ENCODE data around the gene TAF5. TPM values are rescaled to one million over a fixed set of nuclear protein-coding genes. Genes with fewer than 3 reads are reported as not detected.

Gene TAF5
- total RNA-seq, 1 experiment from 2014 or later, result 8.3 TPM

- no peaks in the 10 kb centered on the region for H4K20me1 ChIP-seq (ENCODE audit: control insufficient read depth, insufficient read depth, insufficient read length)
- no peaks in the 10 kb centered on the region for H3K27me3 Mint-ChIP-seq (ENCODE audit: low read depth)
Observed at GRCh38 chr10:103431902-103432301, 64.1 kb downstream of the TAF5 start.

More at GRCh38 chr10:103431902-103432301, 64.1 kb downstream of the TAF5 start:
- Histone ChIP-seq H2BK12ac (ENCODE audit: insufficient read length, low read depth, low read length) (no peak overlapping the region), H3T11ph (ENCODE audit: low read length) (no peak overlapping the region), H3K4me1 (ENCODE audit: insufficient read depth, low read length) (no peaks in the 10 kb centered on the region), H3K18ac (ENCODE audit: insufficient read length, low read depth, low read length) (no peak overlapping the region), H3K79me2 (ENCODE audit: insufficient read depth, low read length) (no peaks in the 10 kb centered on the region; the same call in 1 of the 2 replicates), H2AFZ (ENCODE audit: low read length) (no peak overlapping the region), H2AK5ac (ENCODE audit: insufficient read length, low read length) (no peak overlapping the region), H2BK20ac (ENCODE audit: low read depth, low read length, poor library complexity, severe bottlenecking) (no peak overlapping the region), H4K91ac (ENCODE audit: insufficient read length, low read depth, low read length) (no peak overlapping the region), H3K14ac (ENCODE audit: insufficient read depth, low read length) (no peak overlapping the region), H3K4me2 (ENCODE audit: insufficient read depth, insufficient read length, low read length) (no peak overlapping the region), H3K56ac (ENCODE audit: insufficient read length, low read depth, low read length) (no peak overlapping the region), H3K23me2 (ENCODE audit: insufficient read length, low read depth, low read length, poor library complexity, severe bottlenecking) (no peaks in the 10 kb centered on the region), H4K5ac (ENCODE audit: insufficient read length, low read depth, low read length) (no peak overlapping the region), H3K9ac (ENCODE audit: extremely low read depth, insufficient read length, low read length) (no peak overlapping the region), H3K9me3 (ENCODE audit: control insufficient read depth, low read depth, low read length) (no peaks in the 10 kb centered on the region), H3K4ac (ENCODE audit: low read depth, low read length) (no peak overlapping the region), H3K27me3 (ENCODE audit: insufficient read depth, low read length) (no peaks in the 10 kb centered on the region), H2BK15ac (ENCODE audit: low read depth, low read length) (no peak overlapping the region), H3K27ac (ENCODE audit: insufficient read length, low read depth, low read length) (no peak overlapping the region), H3K79me1 (ENCODE audit: insufficient read depth, low read depth, low read length, poor library complexity, severe bottlenecking) (no peaks in the 10 kb centered on the region), H4K8ac (replicated peaks; ENCODE audit: insufficient read length, low read depth, low read length) (no peak overlapping the region), H2BK5ac (ENCODE audit: insufficient read length, low read length) (no peak overlapping the region), H3K23ac (ENCODE audit: insufficient read length, low read depth, low read length) (no peak overlapping the region), H2BK120ac (ENCODE audit: low read depth, low read length, poor library complexity, severe bottlenecking) (no peak overlapping the region)
- no CpG with 5 or more reads among the region's 8 CpGs for WGBS (ENCODE audit: extremely low coverage, insufficient read length, low lambda C conversion rate)
- 0 out of 7 replicates have a peak overlapping the region, but pooled peaks of 1 of the 3 experiments have one; percentile 40 for H3K27ac Mint-ChIP-seq
- no peak overlapping the region for H3K4me3 Mint-ChIP-seq
- H3K36me3 Mint-ChIP-seq (ENCODE audit: insufficient read depth in 1 of 3, low read depth in 3 of 3), result peaks cover 40 to 96% (median 82%) of the 10 kb centered on the region in 3 experiments
- no peaks in the 10 kb centered on the region for H3K4me1 Mint-ChIP-seq
- H3K9me3 Mint-ChIP-seq, result no peaks in the 10 kb centered on the region
- no peak for DNase-seq
- TF ChIP-seq CTCF (conservative IDR thresholded peaks at IDR 0.05), result no peak
